IMR-90 (cell line): Measurements from ENCODE around the gene NOP9. TPM values are rescaled to one million over a fixed set of nuclear protein-coding genes. Genes with fewer than 3 reads are reported as not detected.

Experiments used
- ATAC-seq: fragments of 200-7000 bp; cut with Tn5 transposase; 2 replicates; pipeline ENCODE4 v1.9.1; 2020; ENCODE audit warnings: low read depth, mild to moderate bottlenecking, moderate library complexity
- BruUV-seq: library from RNA; stranded (reverse); fragments of 400-500 nt; replicated peaks from 2 replicates; lab custom pipeline; 2021; lab: Mats Ljungman, UMichigan
- CTCF ChIA-PET: fragments of 300-600 bp; formaldehyde crosslinking; extraction: SDS; loops from one replicate; lab custom pipeline; 2021; ENCODE audit warnings: antibody characterized with exemption; lab: Yijun Ruan, JAX
- POLR2A ChIA-PET: fragments of 300-600 bp; sonication (Branson Sonifier 250); formaldehyde crosslinking; loops from one replicate; lab custom pipeline; 2022; ENCODE audit warnings: antibody characterized with exemption; ENCODE audit not compliant: unreplicated experiment; lab: Charles Lee
- DNase-seq: peaks from one replicate; pipeline ENCODE4 v3.0.0; 2013
- H2AFZ ChIP-seq: replicated peaks from 2 replicates; pipeline ENCODE3; 2013; ENCODE audit warnings: low read length, mild to moderate bottlenecking; ENCODE audit not compliant: poor library complexity
- H2AK5ac ChIP-seq: 2 replicates; pipeline ENCODE4 v1.6.1; 2013; ENCODE audit warnings: low read depth, low read length, inconsistent platforms
- H2AK9ac ChIP-seq: replicated peaks from 2 replicates; pipeline ENCODE3; 2013; ENCODE audit warnings: mild to moderate bottlenecking, low read depth, low read length, moderate library complexity; ENCODE audit not compliant: poor library complexity
- H2BK120ac ChIP-seq: 2 replicates; pipeline ENCODE4 v1.6.1; 2013; ENCODE audit warnings: low read depth, low read length, inconsistent platforms
- H2BK15ac ChIP-seq: 3 replicates; pipeline ENCODE4 v1.6.1; 2013; ENCODE audit warnings: low read depth, low read length, inconsistent platforms
- H2BK20ac ChIP-seq: 2 replicates; pipeline ENCODE4 v1.6.1; 2013; ENCODE audit warnings: low read depth, mild to moderate bottlenecking, inconsistent platforms, low read length, moderate library complexity
- H2BK5ac ChIP-seq: 2 replicates; pipeline ENCODE4 v1.6.1; 2013; ENCODE audit warnings: mild to moderate bottlenecking, low read depth, low read length, inconsistent platforms; ENCODE audit not compliant: poor library complexity, severe bottlenecking
- H3K14ac ChIP-seq: replicated peaks from 2 replicates; pipeline ENCODE4 v1.6.1; 2013; ENCODE audit warnings: low read depth, low read length, inconsistent platforms
- H3K18ac ChIP-seq: 2 replicates; pipeline ENCODE4 v1.6.1; 2013; ENCODE audit warnings: low read depth, low read length, control low read depth
- H3K23ac ChIP-seq: 2 replicates; pipeline ENCODE4 v1.6.1; 2013; ENCODE audit warnings: low read depth, low read length, inconsistent platforms
- H3K27ac ChIP-seq: 2 replicates; pipeline ENCODE4 v1.5.1; 2013; ENCODE audit warnings: mild to moderate bottlenecking, control low read depth, low read length; ENCODE audit not compliant: insufficient read depth
- H3K27me3 ChIP-seq: 2 replicates; pipeline ENCODE4 v1.6.1; 2013; ENCODE audit warnings: low read length; ENCODE audit not compliant: control insufficient read depth, insufficient read depth
- H3K36me3 ChIP-seq: 2 replicates; pipeline ENCODE4 v1.6.1; 2013; ENCODE audit warnings: low read length, mixed read lengths; ENCODE audit not compliant: control insufficient read depth, insufficient read depth
- H3K4ac ChIP-seq: 2 replicates; pipeline ENCODE4 v1.6.1; 2013; ENCODE audit warnings: low read depth, low read length, inconsistent platforms
- H3K4me1 ChIP-seq: 2 replicates; pipeline ENCODE4 v1.6.1; 2013; ENCODE audit warnings: low read length, mixed read lengths; ENCODE audit not compliant: control insufficient read depth, insufficient read depth
- H3K4me2 ChIP-seq: 2 replicates; pipeline ENCODE4 v1.6.1; 2013; ENCODE audit warnings: low read depth, mild to moderate bottlenecking, control low read depth, low read length, moderate library complexity
- H3K4me3 ChIP-seq: 2 replicates; pipeline ENCODE4 v1.5.1; 2013; ENCODE audit warnings: low read depth, mild to moderate bottlenecking, control low read depth, low read length, moderate library complexity; ENCODE audit not compliant: insufficient read depth
- H3K56ac ChIP-seq: 2 replicates; pipeline ENCODE4 v1.6.1; 2013; ENCODE audit warnings: low read length, inconsistent platforms; ENCODE audit not compliant: insufficient read depth; ENCODE audit errors: extremely low read depth
- H3K79me1 ChIP-seq, 2 experiments: 2 replicates each; pipeline ENCODE4 v1.6.1; 2013; ENCODE audit warnings: low read length in 2 of 2, inconsistent platforms in 1 of 2, low read depth in 1 of 2
- H3K9ac ChIP-seq: 2 replicates; pipeline ENCODE4 v1.6.1; 2013; ENCODE audit warnings: low read depth, low read length, control low read depth
- H3K9me1 ChIP-seq: 2 replicates; pipeline ENCODE4 v1.6.1; 2013; ENCODE audit warnings: low read length, inconsistent platforms; ENCODE audit not compliant: insufficient read depth
- H3K9me3 ChIP-seq: 2 replicates; pipeline ENCODE4 v1.6.1; 2013; ENCODE audit warnings: low read length; ENCODE audit not compliant: control insufficient read depth, insufficient read depth
- H4K20me1 ChIP-seq: 2 replicates; pipeline ENCODE4 v1.6.1; 2013; ENCODE audit warnings: low read length, inconsistent platforms; ENCODE audit not compliant: insufficient read depth
- H4K5ac ChIP-seq: 2 replicates; pipeline ENCODE4 v1.6.1; 2013; ENCODE audit warnings: mild to moderate bottlenecking, low read depth, low read length, control low read depth
- H4K8ac ChIP-seq, 2 experiments: 2 replicates each; pipeline ENCODE4 v1.6.1; 2013; ENCODE audit warnings: low read depth in 2 of 2, low read length in 2 of 2, control low read depth in 1 of 2, inconsistent platforms in 1 of 2
- H4K91ac ChIP-seq: 2 replicates; pipeline ENCODE4 v1.6.1; 2013; ENCODE audit warnings: low read depth, low read length, inconsistent platforms; ENCODE audit not compliant: insufficient read depth
- BHLHE40 ChIP-seq: fragments of 150-350 bp; IDR thresholded peaks from 2 replicates; pipeline ENCODE4 v1.6.1; 2016; ENCODE audit warnings: mild to moderate bottlenecking, low read depth, low read length
- CEBPB ChIP-seq: IDR thresholded peaks from 2 replicates; pipeline ENCODE4 v1.6.1; 2012; ENCODE audit warnings: low read depth, low read length, improper control_type of control experiment
- CHD1 ChIP-seq: IDR thresholded peaks from 2 replicates; pipeline ENCODE4 v1.6.1; 2012; ENCODE audit warnings: low read depth, low read length, improper control_type of control experiment
- MAZ ChIP-seq: IDR thresholded peaks from 2 replicates; pipeline ENCODE4 v1.6.1; 2012; ENCODE audit warnings: low read depth, mild to moderate bottlenecking, low read length, improper control_type of control experiment, moderate library complexity, borderline replicate concordance
- MXI1 ChIP-seq: IDR thresholded peaks from 2 replicates; pipeline ENCODE4 v1.6.1; 2012; ENCODE audit warnings: low read depth, mild to moderate bottlenecking, low read length, moderate library complexity, borderline replicate concordance
- NFE2L2 ChIP-seq: fragments of 150-350 bp; IDR thresholded peaks from 2 replicates; pipeline ENCODE4 v1.6.1; 2016; ENCODE audit warnings: low read depth, mild to moderate bottlenecking, low read length
- POLR2A ChIP-seq: IDR thresholded peaks from 2 replicates; pipeline ENCODE4 v1.6.1; 2012; ENCODE audit warnings: mild to moderate bottlenecking, low read depth, low read length
- RFX5 ChIP-seq: IDR thresholded peaks from 2 replicates; pipeline ENCODE4 v1.8.0; 2012; ENCODE audit warnings: low read depth, mild to moderate bottlenecking, low read length, moderate library complexity
- SMC3 ChIP-seq: fragments of 150-350 bp; IDR thresholded peaks from 2 replicates; pipeline ENCODE4 v1.6.1; 2016; ENCODE audit warnings: low read depth, mild to moderate bottlenecking, antibody characterized with exemption, low read length, moderate library complexity
- USF2 ChIP-seq: fragments of 150-350 bp; IDR thresholded peaks from 2 replicates; pipeline ENCODE4 v1.6.1; 2017; ENCODE audit warnings: mild to moderate bottlenecking, antibody characterized with exemption, low read length, low read depth
- WGBS, 2 experiments: methylation state at CpG; one replicate each; pipeline versions ENCODE4 v1.1.5 to v1.1.7; 2013; ENCODE audit warnings: missing lambda C conversion rate in 2 of 2; ENCODE audit not compliant: insufficient read length in 1 of 2; ENCODE audit errors: extremely low coverage in 2 of 2; 5-methylcytosine and 5-hydroxymethylcytosine counted together
- dilution Hi-C: fragments of 300-500 bp; cut with HindIII; formaldehyde crosslinking; loops from one replicate; pipeline ENCODE4 v1.14.3; 2018; ENCODE audit warnings: low sequenced_read_pairs; ENCODE audit not compliant: unreplicated experiment
- in situ Hi-C: fragments of 300-500 bp; cut with MboI; formaldehyde crosslinking; loops from 3 replicates; pipeline ENCODE4 v1.14.3; 2019; ENCODE audit warnings: low sequenced_read_pairs, inconsistent platforms, mixed read lengths
- intact Hi-C: fragments of 100-400 bp; cut with micrococcal nuclease; formaldehyde crosslinking; loops from 2 replicates; pipeline ENCODE4 v1.10.0; 2022
- polyA plus RNA-seq, 3 experiments: library from polyadenylated mRNA; depleted of rRNA; stranded (reverse); fragments of >200 nt; gene quantifications; 2 replicates each; pipeline ENCODE4 v1.2.3, GENCODE V29; 2012; ENCODE audit warnings: low replicate concordance in 1 of 3
- total RNA-seq: library from RNA; depleted of rRNA; stranded (reverse); fragments of >200 nt; gene quantifications from 2 replicates; pipeline ENCODE4 v1.2.3, GENCODE V29; 2012
- TF ChIP-seq, protein P1 (sequence below): conservative IDR thresholded peaks from 2 replicates; pipeline ENCODE4 v1.5.1; 2012; ENCODE audit warnings: mild to moderate bottlenecking, low read depth, low read length, improper control_type of control experiment

The NOP9 gene
- total and polyA plus RNA-seq, 2 of the 4 experiments (the other 2 are of a cell fraction), result 11.8 to 25.8 TPM

GRCh38 chr14:24254630-24255392 lies 44.8 kb upstream of the NOP9 start:
- Histone ChIP-seq H3K4me1 (peaks cover 22% of the 10 kb centered on the region), H2BK120ac (no peak overlapping the region), H3K4ac (no peak overlapping the region), H4K20me1 (no peaks in the 10 kb centered on the region), H3K14ac (no peak overlapping the region), H3K9me3 (no peaks in the 10 kb centered on the region), H3K23ac (no peak overlapping the region), H3K36me3 (peaks cover 2% of the 10 kb centered on the region; the same call in 1 of the 2 replicates), H2AFZ (no peak overlapping the region), H2AK9ac (no peak overlapping the region), H4K5ac (no peak overlapping the region), H3K79me1 (peaks cover 0 to 2% of the 10 kb centered on the region in 2 experiments; a peak in 1 of 4 replicates), H3K9ac (no peak overlapping the region), H3K27ac (no peak overlapping the region), H4K91ac (no peak overlapping the region), H3K56ac (no peak overlapping the region), H3K27me3 (no peaks in the 10 kb centered on the region), H3K4me2 (no peak overlapping the region), H2BK20ac (no peak overlapping the region), H2AK5ac (no peak overlapping the region), H2BK5ac (no peak overlapping the region), H3K4me3 (no peak overlapping the region), H3K18ac (no peak overlapping the region), H3K9me1 (peaks cover 40% of the 10 kb centered on the region), H4K8ac (no peak overlapping the region), H2BK15ac (no peak overlapping the region)
- ChIA-PET CTCF (no interaction called here), POLR2A (no interaction called here)
- TF ChIP-seq BHLHE40, result no peak
- no peak for TF ChIP-seq USF2
- no peak for TF ChIP-seq POLR2A
- TF ChIP-seq NFE2L2, result no peak
- no peak for TF ChIP-seq CHD1
- TF ChIP-seq SMC3, result no peak
- no peak for TF ChIP-seq MXI1
- TF ChIP-seq MAZ, result no peak
- TF ChIP-seq CEBPB, result no peak
- TF ChIP-seq, protein P1, sequence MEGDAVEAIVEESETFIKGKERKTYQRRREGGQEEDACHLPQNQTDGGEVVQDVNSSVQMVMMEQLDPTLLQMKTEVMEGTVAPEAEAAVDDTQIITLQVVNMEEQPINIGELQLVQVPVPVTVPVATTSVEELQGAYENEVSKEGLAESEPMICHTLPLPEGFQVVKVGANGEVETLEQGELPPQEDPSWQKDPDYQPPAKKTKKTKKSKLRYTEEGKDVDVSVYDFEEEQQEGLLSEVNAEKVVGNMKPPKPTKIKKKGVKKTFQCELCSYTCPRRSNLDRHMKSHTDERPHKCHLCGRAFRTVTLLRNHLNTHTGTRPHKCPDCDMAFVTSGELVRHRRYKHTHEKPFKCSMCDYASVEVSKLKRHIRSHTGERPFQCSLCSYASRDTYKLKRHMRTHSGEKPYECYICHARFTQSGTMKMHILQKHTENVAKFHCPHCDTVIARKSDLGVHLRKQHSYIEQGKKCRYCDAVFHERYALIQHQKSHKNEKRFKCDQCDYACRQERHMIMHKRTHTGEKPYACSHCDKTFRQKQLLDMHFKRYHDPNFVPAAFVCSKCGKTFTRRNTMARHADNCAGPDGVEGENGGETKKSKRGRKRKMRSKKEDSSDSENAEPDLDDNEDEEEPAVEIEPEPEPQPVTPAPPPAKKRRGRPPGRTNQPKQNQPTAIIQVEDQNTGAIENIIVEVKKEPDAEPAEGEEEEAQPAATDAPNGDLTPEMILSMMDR, result no peak
- TF ChIP-seq RFX5, result no peak
- ATAC-seq (no peak), DNase-seq (no peak)
- 96% methylated on average over 14 of the region's 19 CpGs; no CpG with 5 or more reads in 1 of the 2 experiments for WGBS, 2 experiments
- in situ Hi-C loops, result no loop called here
- intact Hi-C loops, result no loop called here
- dilution Hi-C loops, result no loop called here
- BruUV-seq, result no TSS peak
